Ishikawa (cell line): ENCODE measurements around the gene ADAD2.

Source experiments
- CEBPB ChIP-seq: IDR thresholded peaks from 2 replicates; pipeline ENCODE4 v1.6.1; 2012
- CREB1 ChIP-seq: IDR thresholded peaks from 2 replicates; pipeline ENCODE4 v1.6.1; 2012; ENCODE audit warnings: low read depth
- EGR1 ChIP-seq: IDR thresholded peaks from 2 replicates; pipeline ENCODE4 v1.6.1; 2012
- EP300 ChIP-seq: IDR thresholded peaks from 2 replicates; pipeline ENCODE4 v1.6.1; 2012; ENCODE audit warnings: borderline replicate concordance
- FOXM1 ChIP-seq: IDR thresholded peaks from 2 replicates; pipeline ENCODE4 v1.6.1; 2012; ENCODE audit warnings: low read depth, borderline replicate concordance
- NFIC ChIP-seq: IDR thresholded peaks from 2 replicates; pipeline ENCODE4 v1.6.1; 2012
- RAD21 ChIP-seq: IDR thresholded peaks from 2 replicates; pipeline ENCODE4 v1.6.1; 2012; ENCODE audit warnings: low read depth
- REST ChIP-seq: IDR thresholded peaks from 2 replicates; pipeline ENCODE4 v1.6.1; 2012; ENCODE audit warnings: low read depth, mild to moderate bottlenecking
- TAF1 ChIP-seq: IDR thresholded peaks from 2 replicates; pipeline ENCODE4 v1.6.1; 2012; ENCODE audit warnings: low read depth, mild to moderate bottlenecking
- TCF12 ChIP-seq: IDR thresholded peaks from 2 replicates; pipeline ENCODE4 v1.6.1; 2012; ENCODE audit warnings: low read depth
- TEAD4 ChIP-seq: IDR thresholded peaks from 2 replicates; pipeline ENCODE4 v1.6.1; 2012
- USF1 ChIP-seq: IDR thresholded peaks from 2 replicates; pipeline ENCODE4 v1.6.1; 2012
- YY1 ChIP-seq: IDR thresholded peaks from 2 replicates; pipeline ENCODE4 v1.6.1; 2012; ENCODE audit warnings: low read depth
- ZBTB7A ChIP-seq: IDR thresholded peaks from 2 replicates; pipeline ENCODE4 v1.6.1; 2012; ENCODE audit warnings: low read depth
- TF ChIP-seq, protein P1 (sequence below): IDR thresholded peaks from 2 replicates; pipeline ENCODE4 v1.6.1; 2012

The ADAD2 gene

GRCh38 chr16:84159007-84159406, 31.9 kb upstream of the ADAD2 start:
- no peak for TF ChIP-seq TAF1
- no peak for TF ChIP-seq YY1
- no peak for TF ChIP-seq CREB1
- no peak for TF ChIP-seq FOXM1
- TF ChIP-seq, protein P1, sequence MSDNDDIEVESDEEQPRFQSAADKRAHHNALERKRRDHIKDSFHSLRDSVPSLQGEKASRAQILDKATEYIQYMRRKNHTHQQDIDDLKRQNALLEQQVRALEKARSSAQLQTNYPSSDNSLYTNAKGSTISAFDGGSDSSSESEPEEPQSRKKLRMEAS = no peak
- no peak for TF ChIP-seq TCF12
- no peak for TF ChIP-seq EP300
- TF ChIP-seq NFIC = no peak
- no peak for TF ChIP-seq RAD21
- no peak for TF ChIP-seq EGR1
- no peak for TF ChIP-seq ZBTB7A
- TF ChIP-seq CEBPB = no peak
- no peak for TF ChIP-seq TEAD4
- no peak for TF ChIP-seq USF1
- TF ChIP-seq REST = no peak

GRCh38 chr16:84159800-84160199, 31.2 kb upstream of the ADAD2 start:
- TF ChIP-seq TCF12 = no peak
- no peak for TF ChIP-seq NFIC
- TF ChIP-seq RAD21 = no peak
- TF ChIP-seq CEBPB = no peak
- no peak for TF ChIP-seq TEAD4
- no peak for TF ChIP-seq FOXM1
- TF ChIP-seq REST = no peak
- no peak for TF ChIP-seq EGR1
- TF ChIP-seq YY1 = no peak
- TF ChIP-seq TAF1 = no peak
- TF ChIP-seq, protein P1 = no peak
- no peak for TF ChIP-seq EP300
- no peak for TF ChIP-seq CREB1
- TF ChIP-seq ZBTB7A = no peak

DNA sequence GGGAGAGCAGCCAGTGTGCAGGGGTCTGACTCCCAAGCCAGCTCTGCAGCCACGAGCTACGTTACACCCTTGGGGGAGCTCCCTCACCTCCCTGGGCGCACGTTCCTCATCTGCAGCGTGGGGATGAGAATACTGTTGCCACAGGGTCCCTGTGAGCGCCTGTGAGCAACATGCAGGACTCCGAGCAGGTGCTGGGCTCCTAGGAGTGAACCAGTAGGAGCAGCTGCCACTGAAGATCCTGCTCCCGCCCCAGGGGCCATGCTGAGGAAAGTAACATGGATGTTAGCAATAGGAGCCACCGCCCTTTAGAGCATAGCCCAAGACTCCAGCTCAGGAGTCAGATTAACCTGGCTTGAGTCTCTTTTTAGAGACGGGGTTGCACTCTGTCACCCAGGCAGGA, 29.9 kb upstream of the ADAD2 start:
- TF ChIP-seq NFIC (no peak), RAD21 (no peak), FOXM1 (no peak), EP300 (no peak), CEBPB (no peak), TCF12 (no peak), TAF1 (no peak), YY1 (no peak), ZBTB7A (no peak), TEAD4 (no peak), USF1 (no peak), EGR1 (no peak), CREB1 (no peak), REST (no peak)
- TF ChIP-seq, protein P1 = no peak

GRCh38 chr16:84161801-84162200, 29.2 kb upstream of the ADAD2 start:
- TF ChIP-seq TCF12 (no peak), USF1 (no peak), EGR1 (no peak), RAD21 (no peak), TAF1 (no peak), ZBTB7A (no peak), EP300 (no peak), FOXM1 (no peak), REST (no peak)
- TF ChIP-seq, protein P1 = no peak
